IMR-90 (cell line): ENCODE data around the gene RLN3. TPM values are rescaled to one million over a fixed set of nuclear protein-coding genes. Genes with fewer than 3 reads are reported as not detected.

Source experiments
- ATAC-seq: fragments of 200-7000 bp; cut with Tn5 transposase; 2 replicates; pipeline ENCODE4 v1.9.1; 2020; ENCODE audit warnings: low read depth, mild to moderate bottlenecking, moderate library complexity
- BruUV-seq: library from RNA; stranded (reverse); fragments of 400-500 nt; replicated peaks from 2 replicates; lab custom pipeline; 2021; lab: Mats Ljungman, UMichigan
- CTCF ChIA-PET: fragments of 300-600 bp; formaldehyde crosslinking; extraction: SDS; loops from one replicate; lab custom pipeline; 2021; ENCODE audit warnings: antibody characterized with exemption; lab: Yijun Ruan, JAX
- POLR2A ChIA-PET: fragments of 300-600 bp; sonication (Branson Sonifier 250); formaldehyde crosslinking; loops from one replicate; lab custom pipeline; 2022; ENCODE audit warnings: antibody characterized with exemption; ENCODE audit not compliant: unreplicated experiment; lab: Charles Lee
- DNase-seq: peaks from one replicate; pipeline ENCODE4 v3.0.0; 2013
- H2AFZ ChIP-seq: replicated peaks from 2 replicates; pipeline ENCODE3; 2013; ENCODE audit warnings: low read length, mild to moderate bottlenecking; ENCODE audit not compliant: poor library complexity
- H2AK5ac ChIP-seq: 2 replicates; pipeline ENCODE4 v1.6.1; 2013; ENCODE audit warnings: low read depth, low read length, inconsistent platforms
- H2AK9ac ChIP-seq: replicated peaks from 2 replicates; pipeline ENCODE3; 2013; ENCODE audit warnings: mild to moderate bottlenecking, low read depth, low read length, moderate library complexity; ENCODE audit not compliant: poor library complexity
- H2BK120ac ChIP-seq: 2 replicates; pipeline ENCODE4 v1.6.1; 2013; ENCODE audit warnings: low read depth, low read length, inconsistent platforms
- H2BK15ac ChIP-seq: 3 replicates; pipeline ENCODE4 v1.6.1; 2013; ENCODE audit warnings: low read depth, low read length, inconsistent platforms
- H2BK20ac ChIP-seq: 2 replicates; pipeline ENCODE4 v1.6.1; 2013; ENCODE audit warnings: low read depth, mild to moderate bottlenecking, inconsistent platforms, low read length, moderate library complexity
- H2BK5ac ChIP-seq: 2 replicates; pipeline ENCODE4 v1.6.1; 2013; ENCODE audit warnings: mild to moderate bottlenecking, low read depth, low read length, inconsistent platforms; ENCODE audit not compliant: poor library complexity, severe bottlenecking
- H3K14ac ChIP-seq: replicated peaks from 2 replicates; pipeline ENCODE4 v1.6.1; 2013; ENCODE audit warnings: low read depth, low read length, inconsistent platforms
- H3K18ac ChIP-seq: 2 replicates; pipeline ENCODE4 v1.6.1; 2013; ENCODE audit warnings: low read depth, low read length, control low read depth
- H3K23ac ChIP-seq: 2 replicates; pipeline ENCODE4 v1.6.1; 2013; ENCODE audit warnings: low read depth, low read length, inconsistent platforms
- H3K27ac ChIP-seq: 2 replicates; pipeline ENCODE4 v1.5.1; 2013; ENCODE audit warnings: mild to moderate bottlenecking, control low read depth, low read length; ENCODE audit not compliant: insufficient read depth
- H3K27me3 ChIP-seq: 2 replicates; pipeline ENCODE4 v1.6.1; 2013; ENCODE audit warnings: low read length; ENCODE audit not compliant: control insufficient read depth, insufficient read depth
- H3K36me3 ChIP-seq: 2 replicates; pipeline ENCODE4 v1.6.1; 2013; ENCODE audit warnings: low read length, mixed read lengths; ENCODE audit not compliant: control insufficient read depth, insufficient read depth
- H3K4ac ChIP-seq: 2 replicates; pipeline ENCODE4 v1.6.1; 2013; ENCODE audit warnings: low read depth, low read length, inconsistent platforms
- H3K4me1 ChIP-seq: 2 replicates; pipeline ENCODE4 v1.6.1; 2013; ENCODE audit warnings: low read length, mixed read lengths; ENCODE audit not compliant: control insufficient read depth, insufficient read depth
- H3K4me2 ChIP-seq: 2 replicates; pipeline ENCODE4 v1.6.1; 2013; ENCODE audit warnings: low read depth, mild to moderate bottlenecking, control low read depth, low read length, moderate library complexity
- H3K4me3 ChIP-seq: 2 replicates; pipeline ENCODE4 v1.5.1; 2013; ENCODE audit warnings: low read depth, mild to moderate bottlenecking, control low read depth, low read length, moderate library complexity; ENCODE audit not compliant: insufficient read depth
- H3K56ac ChIP-seq: 2 replicates; pipeline ENCODE4 v1.6.1; 2013; ENCODE audit warnings: low read length, inconsistent platforms; ENCODE audit not compliant: insufficient read depth; ENCODE audit errors: extremely low read depth
- H3K79me1 ChIP-seq, 2 experiments: 2 replicates each; pipeline ENCODE4 v1.6.1; 2013; ENCODE audit warnings: low read length in 2 of 2, inconsistent platforms in 1 of 2, low read depth in 1 of 2
- H3K9ac ChIP-seq: 2 replicates; pipeline ENCODE4 v1.6.1; 2013; ENCODE audit warnings: low read depth, low read length, control low read depth
- H3K9me1 ChIP-seq: 2 replicates; pipeline ENCODE4 v1.6.1; 2013; ENCODE audit warnings: low read length, inconsistent platforms; ENCODE audit not compliant: insufficient read depth
- H3K9me3 ChIP-seq: 2 replicates; pipeline ENCODE4 v1.6.1; 2013; ENCODE audit warnings: low read length; ENCODE audit not compliant: control insufficient read depth, insufficient read depth
- H4K20me1 ChIP-seq: 2 replicates; pipeline ENCODE4 v1.6.1; 2013; ENCODE audit warnings: low read length, inconsistent platforms; ENCODE audit not compliant: insufficient read depth
- H4K5ac ChIP-seq: 2 replicates; pipeline ENCODE4 v1.6.1; 2013; ENCODE audit warnings: mild to moderate bottlenecking, low read depth, low read length, control low read depth
- H4K8ac ChIP-seq, 2 experiments: 2 replicates each; pipeline ENCODE4 v1.6.1; 2013; ENCODE audit warnings: low read depth in 2 of 2, low read length in 2 of 2, control low read depth in 1 of 2, inconsistent platforms in 1 of 2
- H4K91ac ChIP-seq: 2 replicates; pipeline ENCODE4 v1.6.1; 2013; ENCODE audit warnings: low read depth, low read length, inconsistent platforms; ENCODE audit not compliant: insufficient read depth
- BHLHE40 ChIP-seq: fragments of 150-350 bp; IDR thresholded peaks from 2 replicates; pipeline ENCODE4 v1.6.1; 2016; ENCODE audit warnings: mild to moderate bottlenecking, low read depth, low read length
- CEBPB ChIP-seq: IDR thresholded peaks from 2 replicates; pipeline ENCODE4 v1.6.1; 2012; ENCODE audit warnings: low read depth, low read length, improper control_type of control experiment
- CHD1 ChIP-seq: IDR thresholded peaks from 2 replicates; pipeline ENCODE4 v1.6.1; 2012; ENCODE audit warnings: low read depth, low read length, improper control_type of control experiment
- CTCF ChIP-seq: conservative IDR thresholded peaks from 2 replicates; pipeline ENCODE4 v1.5.1; 2012; ENCODE audit warnings: mild to moderate bottlenecking, low read depth, low read length, improper control_type of control experiment
- MAFK ChIP-seq: IDR thresholded peaks from 2 replicates; pipeline ENCODE4 v1.6.1; 2012; ENCODE audit warnings: low read depth, low read length, improper control_type of control experiment
- MAZ ChIP-seq: IDR thresholded peaks from 2 replicates; pipeline ENCODE4 v1.6.1; 2012; ENCODE audit warnings: low read depth, mild to moderate bottlenecking, low read length, improper control_type of control experiment, moderate library complexity, borderline replicate concordance
- MXI1 ChIP-seq: IDR thresholded peaks from 2 replicates; pipeline ENCODE4 v1.6.1; 2012; ENCODE audit warnings: low read depth, mild to moderate bottlenecking, low read length, moderate library complexity, borderline replicate concordance
- NFE2L2 ChIP-seq: fragments of 150-350 bp; IDR thresholded peaks from 2 replicates; pipeline ENCODE4 v1.6.1; 2016; ENCODE audit warnings: low read depth, mild to moderate bottlenecking, low read length
- POLR2A ChIP-seq: IDR thresholded peaks from 2 replicates; pipeline ENCODE4 v1.6.1; 2012; ENCODE audit warnings: mild to moderate bottlenecking, low read depth, low read length
- RAD21 ChIP-seq: IDR thresholded peaks from 2 replicates; pipeline ENCODE4 v1.6.1; 2012; ENCODE audit warnings: low read length, improper control_type of control experiment
- RCOR1 ChIP-seq: IDR thresholded peaks from 2 replicates; pipeline ENCODE4 v1.6.1; 2012; ENCODE audit warnings: mild to moderate bottlenecking, low read length, improper control_type of control experiment; ENCODE audit not compliant: insufficient replicate concordance
- RFX5 ChIP-seq: IDR thresholded peaks from 2 replicates; pipeline ENCODE4 v1.8.0; 2012; ENCODE audit warnings: low read depth, mild to moderate bottlenecking, low read length, moderate library complexity
- SMC3 ChIP-seq: fragments of 150-350 bp; IDR thresholded peaks from 2 replicates; pipeline ENCODE4 v1.6.1; 2016; ENCODE audit warnings: low read depth, mild to moderate bottlenecking, antibody characterized with exemption, low read length, moderate library complexity
- USF2 ChIP-seq: fragments of 150-350 bp; IDR thresholded peaks from 2 replicates; pipeline ENCODE4 v1.6.1; 2017; ENCODE audit warnings: mild to moderate bottlenecking, antibody characterized with exemption, low read length, low read depth
- WGBS, 2 experiments: methylation state at CpG; one replicate each; pipeline versions ENCODE4 v1.1.5 to v1.1.7; 2013; ENCODE audit warnings: missing lambda C conversion rate in 2 of 2; ENCODE audit not compliant: insufficient read length in 1 of 2; ENCODE audit errors: extremely low coverage in 2 of 2; 5-methylcytosine and 5-hydroxymethylcytosine counted together
- dilution Hi-C: fragments of 300-500 bp; cut with HindIII; formaldehyde crosslinking; loops from one replicate; pipeline ENCODE4 v1.14.3; 2018; ENCODE audit warnings: low sequenced_read_pairs; ENCODE audit not compliant: unreplicated experiment
- in situ Hi-C: fragments of 300-500 bp; cut with MboI; formaldehyde crosslinking; loops from 3 replicates; pipeline ENCODE4 v1.14.3; 2019; ENCODE audit warnings: low sequenced_read_pairs, inconsistent platforms, mixed read lengths
- intact Hi-C: fragments of 100-400 bp; cut with micrococcal nuclease; formaldehyde crosslinking; loops from 2 replicates; pipeline ENCODE4 v1.10.0; 2022
- polyA plus RNA-seq, 3 experiments: library from polyadenylated mRNA; depleted of rRNA; stranded (reverse); fragments of >200 nt; gene quantifications; 2 replicates each; pipeline ENCODE4 v1.2.3, GENCODE V29; 2012; ENCODE audit warnings: low replicate concordance in 1 of 3
- total RNA-seq: library from RNA; depleted of rRNA; stranded (reverse); fragments of >200 nt; gene quantifications from 2 replicates; pipeline ENCODE4 v1.2.3, GENCODE V29; 2012
- TF ChIP-seq, protein P1 (sequence below): fragments of 150-350 bp; IDR thresholded peaks from 2 replicates; pipeline ENCODE4 v1.6.1; 2016; ENCODE audit warnings: low read depth, mild to moderate bottlenecking, low read length, moderate library complexity, borderline replicate concordance

Gene RLN3
- total and polyA plus RNA-seq, 2 of the 4 experiments (the other 2 are of a cell fraction): not detected

DNA sequence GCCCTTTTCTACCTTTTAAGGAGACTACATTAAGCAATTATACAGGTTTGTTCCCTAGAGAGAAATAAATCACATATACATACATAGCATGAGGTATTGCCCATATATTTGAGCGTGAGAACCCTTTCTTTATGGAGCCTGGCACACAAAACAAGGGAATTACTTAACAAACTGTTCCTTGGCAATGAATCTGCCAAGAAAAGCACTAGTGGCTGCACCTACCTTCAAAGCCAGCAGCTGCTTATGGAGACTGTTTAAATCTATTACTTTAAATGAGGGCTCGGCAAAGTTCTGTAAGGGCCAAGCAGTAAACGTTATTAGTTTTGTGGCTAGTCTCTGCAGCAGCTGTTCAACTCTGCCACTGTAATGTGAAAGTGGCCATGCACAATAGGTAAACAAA is 28.9 kb upstream of the RLN3 start:
- H3K4me1 ChIP-seq: no peaks in the 10 kb centered on the region
- no peak overlapping the region for H4K91ac ChIP-seq
- dilution Hi-C loops (no loop called here), intact Hi-C loops (no loop called here), in situ Hi-C loops (no loop called here)
- no peak overlapping the region for H4K5ac ChIP-seq
- CTCF ChIA-PET: no interaction called here
- peaks cover 10% of the 10 kb centered on the region for H3K9me3 ChIP-seq
- no peak overlapping the region for H2AFZ ChIP-seq
- H3K9me1 ChIP-seq: no peaks in the 10 kb centered on the region
- H2BK5ac ChIP-seq: no peak overlapping the region
- H2AK9ac ChIP-seq: no peak overlapping the region
- H2BK20ac ChIP-seq: no peak overlapping the region
- H3K14ac ChIP-seq: no peak overlapping the region
- BruUV-seq: no TSS peak
- H3K27ac ChIP-seq: no peak overlapping the region
- no peak overlapping the region for H3K23ac ChIP-seq
- H3K4me3 ChIP-seq: no peak overlapping the region
- H3K18ac ChIP-seq: no peak overlapping the region
- H2BK15ac ChIP-seq: no peak overlapping the region
- H3K4me2 ChIP-seq: no peak overlapping the region
- H3K79me1 ChIP-seq: peaks cover 16 to 57% of the 10 kb centered on the region in 2 experiments
- H3K27me3 ChIP-seq: no peaks in the 10 kb centered on the region
- H2AK5ac ChIP-seq: no peak overlapping the region
- H3K4ac ChIP-seq: no peak overlapping the region
- no peak overlapping the region for H3K56ac ChIP-seq
- no peak for TF ChIP-seq SMC3
- TF ChIP-seq RFX5: no peak
- TF ChIP-seq NFE2L2: no peak
- TF ChIP-seq MXI1: no peak
- no peak for TF ChIP-seq RAD21
- no peak for TF ChIP-seq POLR2A
- TF ChIP-seq CHD1: no peak
- no peak for TF ChIP-seq RCOR1
- no peak for TF ChIP-seq BHLHE40
- no peak for TF ChIP-seq CEBPB
- TF ChIP-seq MAFK: no peak
- TF ChIP-seq, protein P1, sequence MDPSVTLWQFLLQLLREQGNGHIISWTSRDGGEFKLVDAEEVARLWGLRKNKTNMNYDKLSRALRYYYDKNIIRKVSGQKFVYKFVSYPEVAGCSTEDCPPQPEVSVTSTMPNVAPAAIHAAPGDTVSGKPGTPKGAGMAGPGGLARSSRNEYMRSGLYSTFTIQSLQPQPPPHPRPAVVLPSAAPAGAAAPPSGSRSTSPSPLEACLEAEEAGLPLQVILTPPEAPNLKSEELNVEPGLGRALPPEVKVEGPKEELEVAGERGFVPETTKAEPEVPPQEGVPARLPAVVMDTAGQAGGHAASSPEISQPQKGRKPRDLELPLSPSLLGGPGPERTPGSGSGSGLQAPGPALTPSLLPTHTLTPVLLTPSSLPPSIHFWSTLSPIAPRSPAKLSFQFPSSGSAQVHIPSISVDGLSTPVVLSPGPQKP: no peak
- TF ChIP-seq CTCF: no peak
- TF ChIP-seq USF2: no peak
- TF ChIP-seq MAZ: no peak
- WGBS, 2 experiments: no CpG with 5 or more reads among the region's 3 CpGs
- no peak overlapping the region for H3K9ac ChIP-seq
- H4K8ac ChIP-seq: no peak overlapping the region
- H3K36me3 ChIP-seq: peaks cover 5% of the 10 kb centered on the region
- DNase-seq (no peak), ATAC-seq (no peak)
- H2BK120ac ChIP-seq: no peak overlapping the region
- peaks cover 5% of the 10 kb centered on the region; the same call in 1 of the 2 replicates for H4K20me1 ChIP-seq
- POLR2A ChIA-PET: no interaction called here
